PC-9 (cell line): ENCODE measurements around the gene OXSR1.
"Not testable (repeated sequence)": the region's sequence is repeated elsewhere in the genome, so short reads cannot be mapped to it uniquely, and the experiment has no call there.

Experiments
- CTCF ChIP-seq: fragments of 200-600 bp; sonication (generic); conservative IDR thresholded peaks from 2 replicates; pipeline ENCODE4 v1.6.1; 2017; ENCODE audit warnings: mixed run types, antibody characterized with exemption, mild to moderate bottlenecking, moderate library complexity
- EZH2 ChIP-seq: fragments of 200-600 bp; sonication (generic); IDR thresholded peaks from 2 replicates; pipeline ENCODE4 v1.8.0; 2017; ENCODE audit warnings: antibody characterized with exemption, low read depth

- TF ChIP-seq CTCF, EZH2: not testable (repeated sequence)
These were observed 37.6 kb downstream of the OXSR1 start for GRCh38 chr3:38202931-38203330.
